ENCODE results near the gene CECR2. TPM values are rescaled to one million over a fixed set of nuclear protein-coding genes. Genes with fewer than 3 reads are reported as not detected.

CECR2 gene
- total RNA-seq, 1 experiment from 2014 or later, result 4.1 TPM

- TF ChIP-seq CTCF (conservative IDR thresholded peaks at IDR 0.05; ENCODE audit: low read depth, low read length) (no peak), EZH2 (IDR thresholded peaks at IDR 0.05; ENCODE audit: borderline replicate concordance, low read depth, low read length, poor library complexity, severe bottlenecking) (no peak)
- no peak for DNase-seq (ENCODE audit: low spot score)
- POLR2A ChIA-PET (ENCODE audit: low non-redundant PET), result no interaction called here
- Histone ChIP-seq H3K4me1 (ENCODE audit: insufficient read depth, low read length, poor library complexity, severe bottlenecking) (peaks cover 17% of the 10 kb centered on the region), H3K27me3 (replicated peaks; ENCODE audit: insufficient read depth, low read depth, low read length, poor library complexity) (peaks cover 4% of the 10 kb centered on the region), H3K9me3 (ENCODE audit: low read depth, low read length, poor library complexity, severe bottlenecking) (no peaks in the 10 kb centered on the region), H3K27ac (ENCODE audit: low read depth, low read length, poor library complexity, severe bottlenecking) (no peak overlapping the region), H3K4me3 (ENCODE audit: low read depth, low read length, poor library complexity, severe bottlenecking) (no peak overlapping the region), H3K36me3 (ENCODE audit: insufficient read depth, low read length, poor library complexity, severe bottlenecking) (no peaks in the 10 kb centered on the region)
- intact Hi-C loops (cut with micrococcal nuclease; ENCODE audit: unreplicated experiment), result no loop called here
- no TSS peak for BruUV-seq (replicated peaks)
- CTCF ChIA-PET, result interaction anchor here (0.7 kb wide), 1 partner anchor 114 kb away, joined by 4 read pairs; no protein-coding TSS in a partner anchor
These were observed 112.2 kb downstream of the CECR2 start for GRCh38 chr22:17481424-17481823.

DNA sequence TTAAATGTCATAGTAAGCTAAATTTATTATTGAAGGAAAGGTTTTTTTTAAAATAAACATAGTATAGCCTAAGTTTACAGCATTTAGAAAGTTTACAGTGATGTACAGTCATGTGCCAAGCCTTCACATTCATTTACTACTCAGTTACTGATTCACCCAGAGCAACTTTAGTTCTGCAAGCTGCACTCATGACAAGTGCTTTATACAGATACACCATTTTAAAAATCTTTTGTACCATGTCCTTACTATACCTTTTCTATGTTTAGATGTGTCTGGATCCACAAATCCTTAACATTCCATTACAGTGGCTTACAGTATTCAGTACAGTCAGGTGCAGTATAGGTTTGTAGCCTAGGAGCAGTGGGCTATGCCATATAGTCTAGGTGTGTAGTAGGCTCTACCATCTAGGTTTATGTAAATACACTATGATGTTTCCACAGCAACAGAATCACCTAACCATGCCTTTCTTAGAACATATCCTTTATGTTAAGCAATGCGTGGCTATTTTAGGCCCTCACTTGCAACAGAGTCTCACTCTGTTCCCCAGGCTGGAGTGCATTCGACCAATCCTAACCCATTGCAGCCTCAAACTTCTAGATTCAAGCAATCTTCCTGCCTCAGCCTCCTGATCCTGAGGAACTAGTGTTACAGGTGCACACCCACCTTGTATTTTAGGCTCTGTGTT, 114.6 kb downstream of the CECR2 start:
- DNase-seq (ENCODE audit: low spot score), result no peak
- Histone ChIP-seq H3K27me3 (replicated peaks; ENCODE audit: insufficient read depth, low read depth, low read length, poor library complexity) (peaks cover 4% of the 10 kb centered on the region), H3K4me3 (ENCODE audit: low read depth, low read length, poor library complexity, severe bottlenecking) (no peak overlapping the region), H3K27ac (ENCODE audit: low read depth, low read length, poor library complexity, severe bottlenecking) (no peak overlapping the region), H3K9me3 (ENCODE audit: low read depth, low read length, poor library complexity, severe bottlenecking) (no peaks in the 10 kb centered on the region), H3K36me3 (ENCODE audit: insufficient read depth, low read length, poor library complexity, severe bottlenecking) (no peaks in the 10 kb centered on the region), H3K4me1 (ENCODE audit: insufficient read depth, low read length, poor library complexity, severe bottlenecking) (no peaks in the 10 kb centered on the region)
- ChIA-PET POLR2A (ENCODE audit: low non-redundant PET) (interaction anchor here (0.7 kb wide), 1 partner anchor 306 kb away, joined by 3 read pairs; no protein-coding TSS in a partner anchor), CTCF (interaction anchor here (0.6 kb wide), 1 partner anchor 71 kb away, joined by 3 read pairs; no protein-coding TSS in a partner anchor)
- BruUV-seq (replicated peaks), result no TSS peak
- intact Hi-C loops (cut with micrococcal nuclease; ENCODE audit: unreplicated experiment), result no loop called here
- TF ChIP-seq EZH2 (IDR thresholded peaks at IDR 0.05; ENCODE audit: borderline replicate concordance, low read depth, low read length, poor library complexity, severe bottlenecking) (no peak), CTCF (conservative IDR thresholded peaks at IDR 0.05; ENCODE audit: low read depth, low read length) (no peak)

DNA sequence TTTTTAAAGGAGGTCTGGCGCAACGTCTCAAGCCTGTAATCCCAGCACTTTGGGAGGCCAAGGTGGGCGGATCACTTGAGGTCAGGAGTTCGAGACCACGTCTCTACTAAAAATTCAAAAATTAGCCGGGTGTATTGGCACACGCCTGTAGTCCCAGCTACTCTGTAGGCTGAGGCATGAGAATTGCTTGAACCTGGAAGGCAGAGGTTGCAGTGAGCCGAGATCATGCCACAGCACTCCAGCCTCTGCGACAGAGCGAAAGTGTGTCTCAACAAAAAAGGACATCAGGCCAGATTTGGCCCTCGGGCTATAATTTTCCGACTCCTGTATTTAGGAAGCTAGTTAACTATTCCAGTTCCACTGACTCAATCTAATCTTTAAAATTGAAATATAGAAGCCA, 115.3 kb downstream of the CECR2 start:
- Histone ChIP-seq H3K36me3 (ENCODE audit: insufficient read depth, low read length, poor library complexity, severe bottlenecking) (no peaks in the 10 kb centered on the region), H3K9me3 (ENCODE audit: low read depth, low read length, poor library complexity, severe bottlenecking) (no peaks in the 10 kb centered on the region), H3K27ac (ENCODE audit: low read depth, low read length, poor library complexity, severe bottlenecking) (no peak overlapping the region), H3K4me3 (ENCODE audit: low read depth, low read length, poor library complexity, severe bottlenecking) (no peak overlapping the region), H3K4me1 (ENCODE audit: insufficient read depth, low read length, poor library complexity, severe bottlenecking) (no peaks in the 10 kb centered on the region), H3K27me3 (replicated peaks; ENCODE audit: insufficient read depth, low read depth, low read length, poor library complexity) (peaks cover 4% of the 10 kb centered on the region)
- POLR2A ChIA-PET (ENCODE audit: low non-redundant PET), result no interaction called here
- DNase-seq (ENCODE audit: low spot score), result no peak
- no TSS peak for BruUV-seq (replicated peaks)
- CTCF ChIA-PET, result no interaction called here
- intact Hi-C loops (cut with micrococcal nuclease; ENCODE audit: unreplicated experiment), result no loop called here
- TF ChIP-seq CTCF (conservative IDR thresholded peaks at IDR 0.05; ENCODE audit: low read depth, low read length), result no peak
- no peak for TF ChIP-seq EZH2 (IDR thresholded peaks at IDR 0.05; ENCODE audit: borderline replicate concordance, low read depth, low read length, poor library complexity, severe bottlenecking)

Data from A673 (cell line).